GM12891 (cell line): ENCODE measurements around the gene FAM180B.

Experiments used
- POLR2A ChIP-seq: IDR thresholded peaks from 2 replicates; pipeline ENCODE4 v1.6.1; 2011; ENCODE audit warnings: low read depth, low read length, control low read depth
- POLR2AphosphoS5 ChIP-seq: IDR thresholded peaks from 2 replicates; pipeline ENCODE4 v1.6.1; 2011; ENCODE audit warnings: low read depth, low read length, control low read depth
- POU2F2 ChIP-seq: IDR thresholded peaks from 2 replicates; pipeline ENCODE4 v1.6.1; 2011; ENCODE audit warnings: low read depth, mild to moderate bottlenecking, control low read depth, low read length, moderate library complexity
- SPI1 ChIP-seq: IDR thresholded peaks from 2 replicates; pipeline ENCODE4 v1.6.1; 2011; ENCODE audit warnings: low read depth, low read length, control low read depth
- TAF1 ChIP-seq: IDR thresholded peaks from 2 replicates; pipeline ENCODE4 v1.6.1; 2011; ENCODE audit warnings: low read depth, low read length, control low read depth

GRCh38 chr11:47587039-47587716 is 700 bp downstream of the FAM180B start:
- TF ChIP-seq POLR2A (no peak), TAF1 (no peak), POU2F2 (no peak), POLR2AphosphoS5 (no peak), SPI1 (no peak)
